ENCODE data around the gene PDE4B. TPM values are rescaled to one million over a fixed set of nuclear protein-coding genes. Genes with fewer than 3 reads are reported as not detected.
"Not testable (repeated sequence)": the region's sequence is repeated elsewhere in the genome, so short reads cannot be mapped to it uniquely, and the experiment has no call there.

Gene PDE4B
- total and polyA plus RNA-seq, 9 donors, result 14.7 to 25.6 (median 16.8) TPM

DNA sequence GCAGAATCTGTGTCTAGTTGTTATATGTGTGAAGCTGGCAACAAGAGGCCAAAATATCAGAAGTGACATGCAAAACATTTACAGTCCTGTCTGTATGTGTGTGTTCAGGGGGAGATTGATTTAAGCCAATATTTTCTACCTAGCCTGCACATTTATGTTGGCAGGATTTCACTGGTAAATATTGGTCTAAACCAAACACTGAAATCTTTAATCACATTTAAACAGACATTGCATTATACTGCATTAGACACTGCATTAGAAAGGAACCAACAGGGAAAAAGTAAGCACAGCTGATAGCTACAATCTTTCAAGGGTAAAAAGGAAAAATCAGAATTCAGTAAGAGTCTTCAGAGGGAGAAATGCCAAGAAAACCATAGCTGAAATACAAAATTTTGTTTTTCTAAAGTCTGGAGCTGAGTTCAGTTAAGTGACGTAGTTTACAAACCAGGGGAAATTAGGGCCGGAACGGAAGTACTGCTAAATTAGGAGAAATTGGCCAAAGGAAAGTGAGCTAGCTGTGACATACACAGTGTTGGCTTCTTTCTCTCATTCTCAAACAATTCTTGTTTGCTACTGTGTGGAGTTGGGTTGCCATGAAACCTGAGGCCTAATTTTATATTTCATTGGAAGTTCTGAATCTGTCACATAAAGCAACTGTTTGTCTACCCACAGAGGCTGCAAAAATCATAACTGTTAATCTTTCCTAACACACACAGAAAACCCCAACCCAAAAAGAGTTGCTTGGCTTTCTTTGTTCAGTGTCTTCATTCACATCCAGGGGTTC lies 524.0 kb downstream of the PDE4B start:
- Histone ChIP-seq H3K27me3 (ENCODE audit: control insufficient read depth, insufficient read depth, low read length) (no peaks in the 10 kb centered on the region), H3K4me1 (ENCODE audit: control insufficient read depth, insufficient read depth, low read length) (peaks cover 3% of the 10 kb centered on the region), H3K9me3 (replicated peaks; ENCODE audit: control insufficient read depth, low read depth, low read length) (peaks cover 2% of the 10 kb centered on the region), H3K27ac (ENCODE audit: low read length) (peak overlapping the region; percentile 86), H3K4me3 (ENCODE audit: low read length) (no peak overlapping the region), H3K36me3 (ENCODE audit: control insufficient read depth, insufficient read depth, low read length) (no peaks in the 10 kb centered on the region)
- WGBS (ENCODE audit: insufficient coverage), result 60% methylated on average over 1 of the region's 3 CpGs
- DNase-seq, result peak; percentile 92

DNA sequence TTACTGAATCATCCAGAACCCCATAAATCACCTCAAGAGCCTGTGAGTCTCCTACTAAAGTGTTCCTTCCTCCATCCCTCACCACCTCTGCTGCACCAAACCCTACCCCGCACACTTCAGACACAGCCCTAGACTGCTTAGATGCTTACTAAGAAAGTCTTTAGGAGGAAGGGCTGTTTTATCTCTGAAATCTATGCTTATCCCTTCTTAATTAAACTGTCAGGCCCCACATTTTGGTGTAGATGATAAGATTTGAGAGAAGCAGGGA lies 524.5 kb downstream of the PDE4B start:
- Histone ChIP-seq H3K9me3 (replicated peaks; ENCODE audit: control insufficient read depth, low read depth, low read length) (peaks cover 1% of the 10 kb centered on the region), H3K36me3 (ENCODE audit: control insufficient read depth, insufficient read depth, low read length) (no peaks in the 10 kb centered on the region), H3K27me3 (ENCODE audit: control insufficient read depth, insufficient read depth, low read length) (no peaks in the 10 kb centered on the region), H3K27ac (ENCODE audit: low read length) (peak overlapping the region; percentile 86), H3K4me1 (ENCODE audit: control insufficient read depth, insufficient read depth, low read length) (peaks cover 3% of the 10 kb centered on the region), H3K4me3 (ENCODE audit: low read length) (no peak overlapping the region)
- DNase-seq, result no peak
- WGBS (ENCODE audit: insufficient coverage), result no CpG with 5 or more reads among the region's 1 CpG

DNA sequence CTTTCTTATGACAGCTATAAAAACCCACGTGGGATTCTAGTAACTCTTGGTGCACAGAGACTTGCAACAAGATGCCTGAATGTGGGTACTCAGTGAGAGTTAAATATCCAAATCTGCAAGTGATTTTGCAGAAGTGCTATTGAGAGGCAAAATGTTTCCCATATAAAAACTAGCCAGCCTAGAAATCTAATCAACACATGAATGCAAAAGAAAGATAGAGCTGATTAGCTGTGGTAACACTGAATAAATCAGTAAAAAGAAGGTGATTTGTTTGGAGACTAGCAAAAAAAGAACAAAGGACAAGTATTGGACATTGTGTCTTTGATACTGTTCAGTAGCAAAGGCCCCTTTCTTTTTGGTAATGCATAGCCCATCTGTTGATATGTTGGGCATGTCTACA lies 527.5 kb downstream of the PDE4B start:
- no peak overlapping the region for H3K27ac ChIP-seq (ENCODE audit: low read length)
- no peaks in the 10 kb centered on the region for H3K27me3 ChIP-seq (ENCODE audit: control insufficient read depth, insufficient read depth, low read length)
- no peak for DNase-seq
- no peaks in the 10 kb centered on the region for H3K9me3 ChIP-seq (replicated peaks; ENCODE audit: control insufficient read depth, low read depth, low read length)
- H3K4me1 ChIP-seq (ENCODE audit: control insufficient read depth, insufficient read depth, low read length), result peaks cover 3% of the 10 kb centered on the region
- no peaks in the 10 kb centered on the region for H3K36me3 ChIP-seq (ENCODE audit: control insufficient read depth, insufficient read depth, low read length)
- no peak overlapping the region for H3K4me3 ChIP-seq (ENCODE audit: low read length)
- no CpG with 5 or more reads among the region's 1 CpG for WGBS (ENCODE audit: insufficient coverage)

DNA sequence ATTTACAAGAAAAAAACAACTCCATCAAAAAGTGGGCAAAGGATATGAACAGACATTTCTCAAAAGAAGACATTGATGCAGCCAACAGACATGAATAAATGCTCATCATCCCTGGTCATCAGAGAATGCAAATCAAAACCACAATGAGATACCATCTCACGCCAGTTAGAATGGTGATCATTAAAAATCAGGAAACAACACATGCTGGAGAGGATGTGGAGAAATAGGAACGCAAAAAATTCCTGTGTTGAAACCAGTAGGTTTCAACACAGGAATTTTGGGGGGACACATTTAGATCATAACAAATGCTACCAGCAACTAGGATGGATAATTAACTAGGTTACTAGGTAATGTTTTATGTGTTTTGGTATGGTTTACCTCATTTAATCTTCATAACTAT lies 529.8 kb downstream of the PDE4B start:
- H3K27me3 ChIP-seq (ENCODE audit: control insufficient read depth, insufficient read depth, low read length); H3K4me3 ChIP-seq (ENCODE audit: low read length); H3K9me3 ChIP-seq (replicated peaks; ENCODE audit: control insufficient read depth, low read depth, low read length); DNase-seq; H3K4me1 ChIP-seq (ENCODE audit: control insufficient read depth, insufficient read depth, low read length); H3K27ac ChIP-seq (ENCODE audit: low read length); H3K36me3 ChIP-seq (ENCODE audit: control insufficient read depth, insufficient read depth, low read length): not testable (repeated sequence)
- WGBS (ENCODE audit: insufficient coverage), result no CpG with 5 or more reads among the region's 2 CpGs

DNA sequence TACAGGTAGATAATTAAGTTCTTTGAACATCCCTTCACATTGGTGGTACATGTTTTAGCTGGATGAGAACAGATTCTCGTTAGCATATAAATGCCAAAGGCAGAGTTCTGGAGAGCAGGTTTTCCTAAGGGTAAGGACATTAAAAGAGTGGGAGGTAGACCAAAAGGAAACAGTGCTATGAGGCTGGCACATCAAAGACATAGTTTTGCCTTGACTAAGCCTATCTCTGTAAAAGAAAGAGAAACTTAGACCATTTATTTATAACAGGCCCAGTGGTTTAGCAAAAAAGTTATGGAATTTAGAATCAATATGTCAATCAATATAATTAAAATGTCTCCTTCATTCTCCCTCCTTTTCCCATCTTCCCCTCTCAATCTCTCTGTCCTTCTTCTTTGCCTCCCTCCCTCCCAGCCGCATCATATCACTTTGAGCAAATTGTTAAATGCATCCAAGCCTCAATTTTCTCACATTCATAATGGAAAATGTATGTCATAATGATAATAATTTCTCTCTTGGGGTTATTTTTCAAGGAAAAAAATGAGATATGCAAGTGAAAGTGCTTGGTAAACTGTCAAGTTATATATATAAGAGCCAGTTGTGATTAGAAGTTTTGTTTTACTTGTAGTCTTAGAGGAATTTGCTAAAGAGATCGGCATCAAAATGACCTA lies 531.4 kb downstream of the PDE4B start:
- Histone ChIP-seq H3K4me1 (ENCODE audit: control insufficient read depth, insufficient read depth, low read length) (no peaks in the 10 kb centered on the region), H3K4me3 (ENCODE audit: low read length) (no peak overlapping the region), H3K27ac (ENCODE audit: low read length) (no peak overlapping the region), H3K27me3 (ENCODE audit: control insufficient read depth, insufficient read depth, low read length) (no peaks in the 10 kb centered on the region), H3K36me3 (ENCODE audit: control insufficient read depth, insufficient read depth, low read length) (no peaks in the 10 kb centered on the region), H3K9me3 (replicated peaks; ENCODE audit: control insufficient read depth, low read depth, low read length) (no peaks in the 10 kb centered on the region)
- 20% methylated on average over 1 of the region's 3 CpGs for WGBS (ENCODE audit: insufficient coverage)
- peak; percentile 77 for DNase-seq

DNA sequence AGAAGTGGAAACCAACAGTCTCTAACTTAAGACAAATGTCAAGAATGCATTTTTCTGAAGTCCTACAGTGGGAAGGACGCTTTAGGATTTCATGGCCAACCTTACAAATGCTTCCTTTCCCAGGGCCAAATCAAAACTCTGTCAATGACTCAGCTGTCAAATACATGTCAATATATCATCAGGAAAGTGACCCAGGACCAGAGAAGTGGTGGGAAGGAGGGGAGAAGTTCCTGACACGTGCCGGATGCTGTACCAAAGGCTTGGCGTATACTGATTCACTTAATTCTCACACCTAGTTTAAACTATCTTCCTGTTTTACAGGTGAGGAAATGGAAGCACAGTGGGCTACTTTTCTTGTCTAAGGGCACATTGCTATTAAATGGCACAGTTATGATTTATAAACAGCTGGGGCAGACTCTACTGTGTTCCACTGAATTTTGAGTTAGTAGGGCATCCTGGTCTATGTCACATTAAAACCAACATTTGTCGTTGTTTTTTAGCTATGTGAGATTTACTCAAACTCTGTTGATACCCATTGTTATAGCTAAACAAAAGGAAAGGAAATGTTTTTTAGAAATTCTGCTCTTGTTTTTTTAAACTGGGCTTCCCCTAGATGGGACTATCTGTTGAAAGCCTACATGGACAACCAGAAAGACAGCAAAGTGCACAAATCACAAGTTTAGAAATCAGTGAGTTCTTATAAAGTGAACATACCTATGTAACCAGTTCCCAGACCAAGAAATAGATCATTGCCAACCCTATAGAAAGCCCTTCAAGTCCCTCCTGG lies 533.1 kb downstream of the PDE4B start:
- H3K36me3 ChIP-seq (ENCODE audit: control insufficient read depth, insufficient read depth, low read length), result no peaks in the 10 kb centered on the region
- no peak for DNase-seq
- H3K27ac ChIP-seq (ENCODE audit: low read length), result no peak overlapping the region
- peaks cover 2% of the 10 kb centered on the region for H3K4me1 ChIP-seq (ENCODE audit: control insufficient read depth, insufficient read depth, low read length)
- no peaks in the 10 kb centered on the region for H3K9me3 ChIP-seq (replicated peaks; ENCODE audit: control insufficient read depth, low read depth, low read length)
- H3K4me3 ChIP-seq (ENCODE audit: low read length), result no peak overlapping the region
- no peaks in the 10 kb centered on the region for H3K27me3 ChIP-seq (ENCODE audit: control insufficient read depth, insufficient read depth, low read length)
- no CpG with 5 or more reads among the region's 5 CpGs for WGBS (ENCODE audit: insufficient coverage)

DNA sequence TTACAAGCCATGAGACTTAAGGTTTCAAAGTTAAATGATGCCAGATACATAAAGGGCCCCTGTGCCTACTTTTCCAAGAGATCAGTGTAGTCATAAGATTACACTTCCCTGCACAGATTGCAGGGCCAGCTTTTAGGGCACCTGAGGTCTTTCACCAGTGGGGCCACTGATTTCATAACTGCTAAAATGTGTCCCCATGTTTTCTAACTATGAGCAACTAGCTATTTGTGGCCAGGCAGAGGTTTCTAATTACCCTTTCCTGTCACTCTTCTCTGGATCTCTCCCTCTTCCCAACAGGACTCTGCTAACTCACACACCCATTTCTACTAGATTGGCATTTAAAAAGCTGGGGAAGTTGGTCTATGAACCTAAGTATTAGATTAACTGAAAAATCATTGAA lies 534.2 kb downstream of the PDE4B start:
- H3K27me3 ChIP-seq (ENCODE audit: control insufficient read depth, insufficient read depth, low read length), result no peaks in the 10 kb centered on the region
- DNase-seq, result no peak
- no peaks in the 10 kb centered on the region for H3K9me3 ChIP-seq (replicated peaks; ENCODE audit: control insufficient read depth, low read depth, low read length)
- no peak overlapping the region for H3K4me3 ChIP-seq (ENCODE audit: low read length)
- no peak overlapping the region for H3K27ac ChIP-seq (ENCODE audit: low read length)
- no peaks in the 10 kb centered on the region for H3K36me3 ChIP-seq (ENCODE audit: control insufficient read depth, insufficient read depth, low read length)
- peaks cover 2% of the 10 kb centered on the region for H3K4me1 ChIP-seq (ENCODE audit: control insufficient read depth, insufficient read depth, low read length)

DNA sequence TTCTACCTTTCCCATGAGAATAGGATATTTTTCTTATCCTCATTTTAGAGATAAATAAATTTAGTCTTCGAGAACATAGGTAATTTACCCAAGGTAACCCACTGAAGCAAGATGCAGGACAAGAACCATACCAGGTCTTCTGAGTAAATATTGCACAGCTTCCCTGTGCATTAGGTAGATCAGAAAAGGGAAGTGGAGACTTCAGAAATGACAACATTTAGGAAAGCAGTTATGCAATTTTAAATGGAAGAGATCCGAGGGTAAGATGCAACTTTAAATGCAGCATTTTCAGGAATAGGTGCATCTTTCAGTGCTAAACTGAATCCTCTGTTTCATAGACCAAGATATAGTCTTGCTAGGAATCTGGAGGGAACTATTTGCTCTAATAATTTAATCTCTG lies 534.9 kb downstream of the PDE4B start:
- no peak overlapping the region for H3K4me3 ChIP-seq (ENCODE audit: low read length)
- H3K27ac ChIP-seq (ENCODE audit: low read length), result no peak overlapping the region
- no peak for DNase-seq
- H3K9me3 ChIP-seq (replicated peaks; ENCODE audit: control insufficient read depth, low read depth, low read length), result no peaks in the 10 kb centered on the region
- no peaks in the 10 kb centered on the region for H3K27me3 ChIP-seq (ENCODE audit: control insufficient read depth, insufficient read depth, low read length)
- no peaks in the 10 kb centered on the region for H3K36me3 ChIP-seq (ENCODE audit: control insufficient read depth, insufficient read depth, low read length)
- H3K4me1 ChIP-seq (ENCODE audit: control insufficient read depth, insufficient read depth, low read length), result peaks cover 2% of the 10 kb centered on the region
- WGBS (ENCODE audit: insufficient coverage), result 80% methylated on average over 1 of the region's 2 CpGs

DNA sequence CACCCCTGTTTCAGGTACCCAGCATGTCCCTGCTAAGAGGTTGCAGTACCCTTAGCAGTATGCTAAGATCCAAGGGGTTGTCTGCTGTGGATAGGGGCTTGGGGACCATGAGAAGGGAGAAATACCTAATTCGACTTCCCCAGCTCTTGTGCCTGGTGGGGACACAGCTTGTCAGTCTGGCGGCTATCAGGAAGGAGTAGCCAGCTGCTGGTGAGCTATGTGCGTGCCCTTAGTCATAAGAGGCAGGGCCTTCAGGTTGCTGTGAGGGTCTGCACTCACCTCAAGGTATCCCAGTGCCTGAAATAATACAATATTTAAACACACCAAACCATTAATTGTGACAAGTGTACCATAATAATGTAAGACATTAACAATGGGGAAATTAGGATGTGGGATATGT lies 536.2 kb downstream of the PDE4B start:
- Histone ChIP-seq H3K27me3 (ENCODE audit: control insufficient read depth, insufficient read depth, low read length) (no peaks in the 10 kb centered on the region), H3K36me3 (ENCODE audit: control insufficient read depth, insufficient read depth, low read length) (no peaks in the 10 kb centered on the region), H3K4me3 (ENCODE audit: low read length) (no peak overlapping the region), H3K27ac (ENCODE audit: low read length) (no peak overlapping the region), H3K9me3 (replicated peaks; ENCODE audit: control insufficient read depth, low read depth, low read length) (no peaks in the 10 kb centered on the region), H3K4me1 (ENCODE audit: control insufficient read depth, insufficient read depth, low read length) (peaks cover 6% of the 10 kb centered on the region)
- 78% methylated on average over 2 of the region's 3 CpGs for WGBS (ENCODE audit: insufficient coverage)
- no peak for DNase-seq

DNA sequence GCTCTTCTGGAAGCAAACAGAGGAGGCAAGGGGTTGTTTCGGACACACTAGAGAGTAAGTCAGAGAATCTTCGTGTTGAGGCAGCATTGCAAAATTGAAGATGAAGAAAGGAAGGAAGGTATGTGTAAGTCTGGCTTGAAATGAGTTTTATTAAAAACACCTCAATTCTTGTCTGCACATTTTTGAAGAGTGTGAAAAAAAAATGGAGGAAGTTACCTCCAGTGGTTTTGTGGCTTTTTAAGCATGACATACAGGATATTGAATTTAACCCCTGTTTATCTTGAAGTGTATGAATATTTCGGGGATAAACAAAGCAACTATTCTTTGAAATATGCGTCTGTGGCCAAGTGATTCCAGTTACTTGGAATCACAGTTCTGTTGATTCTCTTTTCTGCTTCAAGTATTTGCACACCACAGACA lies 538.0 kb downstream of the PDE4B start:
- WGBS (ENCODE audit: insufficient coverage), result 60% methylated on average over 1 of the region's 4 CpGs
- Histone ChIP-seq H3K4me3 (ENCODE audit: low read length) (no peak overlapping the region), H3K4me1 (ENCODE audit: control insufficient read depth, insufficient read depth, low read length) (peaks cover 11% of the 10 kb centered on the region), H3K27ac (ENCODE audit: low read length) (no peak overlapping the region), H3K9me3 (replicated peaks; ENCODE audit: control insufficient read depth, low read depth, low read length) (no peaks in the 10 kb centered on the region), H3K27me3 (ENCODE audit: control insufficient read depth, insufficient read depth, low read length) (no peaks in the 10 kb centered on the region), H3K36me3 (ENCODE audit: control insufficient read depth, insufficient read depth, low read length) (no peaks in the 10 kb centered on the region)
- no peak for DNase-seq

Data from muscle of leg (tissue), 11 donors.